WTC11 (cell line): ENCODE data around the gene TPTE2.

ENCODE experiments used
- ATF6 ChIP-seq: sonication (generic); formaldehyde crosslinking; IDR thresholded peaks from 2 replicates; pipeline ENCODE4 v1.8.1; 2023; ENCODE audit warnings: mild to moderate bottlenecking, missing genetic modification reagents
- CBFB ChIP-seq: sonication (generic); formaldehyde crosslinking; IDR thresholded peaks from 2 replicates; pipeline ENCODE4 v1.8.1; 2022; ENCODE audit warnings: mild to moderate bottlenecking, low read depth, missing genetic modification reagents
- CTCF ChIP-seq: fragments of 200-600 bp; IDR thresholded peaks from 2 replicates; pipeline ENCODE4 v1.8.0; 2022; ENCODE audit warnings: antibody characterized with exemption
- IRF2 ChIP-seq: sonication (generic); formaldehyde crosslinking; IDR thresholded peaks from 2 replicates; pipeline ENCODE4 v1.8.0; 2022; ENCODE audit warnings: low read depth, missing genetic modification reagents, borderline replicate concordance
- KAT7 ChIP-seq: sonication (generic); formaldehyde crosslinking; IDR thresholded peaks from 2 replicates; pipeline ENCODE4 v1.8.1; 2023; ENCODE audit warnings: missing genetic modification reagents, mild to moderate bottlenecking, borderline replicate concordance

GRCh38 chr13:19587635-19588300 is 26.4 kb upstream of the TPTE2 start:
- TF ChIP-seq IRF2 (no peak), CTCF (no peak), CBFB (CRISPR knock-in tag) (no peak), ATF6 (no peak), KAT7 (CRISPR knock-in tag) (no peak)
